Measurements from ENCODE around the gene EXOC3.

- no peak for TF ChIP-seq POLR2AphosphoS5 (IDR thresholded peaks at IDR 0.05; ENCODE audit: low read depth, low read length)
- no peak for TF ChIP-seq CTCF (IDR thresholded peaks at IDR 0.05)
- no peak for TF ChIP-seq REST (IDR thresholded peaks at IDR 0.05; ENCODE audit: insufficient read depth in 1 of 2, low read depth in 2 of 2, low read length in 1 of 2)
- no peak for TF ChIP-seq TCF7L2 (IDR thresholded peaks at IDR 0.05; ENCODE audit: low read depth, low read length)
- TF ChIP-seq SIN3A (IDR thresholded peaks at IDR 0.05; ENCODE audit: borderline replicate concordance, insufficient read depth, low read depth, low read length) = no peak
Measured at GRCh38 chr5:455806-456205, 12.8 kb downstream of the EXOC3 start.
